GM12801 (cell line): Measurements from ENCODE around the gene PPM1D.

ENCODE experiments used
- TF ChIP-seq, protein P1 (sequence below): IDR thresholded peaks from one replicate; pipeline ENCODE4 v1.5.1; 2011; ENCODE audit warnings: control low read depth; ENCODE audit not compliant: insufficient read length; ENCODE audit errors: extremely low read depth

Gene PPM1D

DNA sequence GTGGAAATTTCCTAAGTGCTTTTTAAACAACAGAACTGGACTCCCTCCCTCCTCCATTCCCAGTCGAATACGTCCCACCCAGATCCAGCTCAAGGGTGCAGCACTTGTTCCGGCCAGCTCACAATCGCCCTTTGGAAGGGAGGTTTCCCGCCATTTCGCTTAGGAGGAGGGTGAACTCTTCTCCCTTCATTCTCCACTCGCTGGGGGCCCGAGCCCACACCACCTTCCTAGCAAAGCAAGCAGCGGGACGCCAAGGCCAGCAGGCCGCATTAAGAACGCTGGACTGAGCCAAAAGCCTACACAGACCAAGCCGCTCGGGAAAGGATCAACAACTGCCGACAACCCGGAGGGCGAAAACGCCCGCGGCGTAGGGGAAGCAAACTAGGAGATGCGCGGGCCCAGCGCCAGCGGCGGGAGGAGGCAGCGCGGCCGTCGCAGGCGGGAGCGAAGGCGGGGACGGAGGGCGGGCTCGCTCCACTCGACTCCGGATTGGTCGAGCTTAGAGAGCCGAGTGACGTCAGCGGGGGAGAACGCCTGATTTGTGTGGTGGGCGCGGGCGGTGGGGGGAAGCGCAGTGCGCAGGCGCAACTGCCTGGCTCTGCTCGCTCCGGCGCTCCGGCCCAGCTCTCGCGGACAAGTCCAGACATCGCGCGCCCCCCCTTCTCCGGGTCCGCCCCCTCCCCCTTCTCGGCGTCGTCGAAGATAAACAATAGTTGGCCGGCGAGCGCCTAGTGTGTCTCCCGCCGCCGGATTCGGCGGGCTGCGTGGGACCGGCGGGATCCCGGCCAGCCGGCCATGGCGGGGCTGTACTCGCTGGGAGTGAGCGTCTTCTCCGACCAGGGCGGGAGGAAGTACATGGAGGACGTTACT lies at the start of gene PPM1D:
TSS of gene PPM1D (plus strand) at position 574 of the 870 bp plus-strand sequence. CDS start at position 796, 222 bp downstream.
- TF ChIP-seq, protein P1, sequence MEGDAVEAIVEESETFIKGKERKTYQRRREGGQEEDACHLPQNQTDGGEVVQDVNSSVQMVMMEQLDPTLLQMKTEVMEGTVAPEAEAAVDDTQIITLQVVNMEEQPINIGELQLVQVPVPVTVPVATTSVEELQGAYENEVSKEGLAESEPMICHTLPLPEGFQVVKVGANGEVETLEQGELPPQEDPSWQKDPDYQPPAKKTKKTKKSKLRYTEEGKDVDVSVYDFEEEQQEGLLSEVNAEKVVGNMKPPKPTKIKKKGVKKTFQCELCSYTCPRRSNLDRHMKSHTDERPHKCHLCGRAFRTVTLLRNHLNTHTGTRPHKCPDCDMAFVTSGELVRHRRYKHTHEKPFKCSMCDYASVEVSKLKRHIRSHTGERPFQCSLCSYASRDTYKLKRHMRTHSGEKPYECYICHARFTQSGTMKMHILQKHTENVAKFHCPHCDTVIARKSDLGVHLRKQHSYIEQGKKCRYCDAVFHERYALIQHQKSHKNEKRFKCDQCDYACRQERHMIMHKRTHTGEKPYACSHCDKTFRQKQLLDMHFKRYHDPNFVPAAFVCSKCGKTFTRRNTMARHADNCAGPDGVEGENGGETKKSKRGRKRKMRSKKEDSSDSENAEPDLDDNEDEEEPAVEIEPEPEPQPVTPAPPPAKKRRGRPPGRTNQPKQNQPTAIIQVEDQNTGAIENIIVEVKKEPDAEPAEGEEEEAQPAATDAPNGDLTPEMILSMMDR, result no peak

DNA sequence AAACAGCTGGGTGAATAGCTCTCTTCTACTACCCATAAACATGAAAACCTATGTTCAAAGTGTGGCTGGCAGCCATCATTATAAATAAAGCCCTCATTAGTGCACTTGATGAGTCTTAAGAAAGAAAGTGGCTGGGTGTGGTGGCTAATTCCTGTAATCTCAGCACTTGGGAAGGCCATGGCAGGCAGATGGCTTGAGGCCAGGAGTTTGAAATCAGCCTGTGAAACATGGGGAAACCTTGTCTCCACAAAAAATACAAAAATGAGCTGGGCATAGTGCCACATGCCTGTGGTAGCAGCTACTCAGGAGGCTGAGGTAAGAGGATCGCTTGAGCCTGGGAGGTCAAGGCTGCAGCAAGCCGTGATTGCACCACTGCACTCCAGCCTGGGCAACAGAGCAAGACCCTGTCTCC lies 45.6 kb upstream of the PPM1D start:
- TF ChIP-seq, protein P1, result no peak

DNA sequence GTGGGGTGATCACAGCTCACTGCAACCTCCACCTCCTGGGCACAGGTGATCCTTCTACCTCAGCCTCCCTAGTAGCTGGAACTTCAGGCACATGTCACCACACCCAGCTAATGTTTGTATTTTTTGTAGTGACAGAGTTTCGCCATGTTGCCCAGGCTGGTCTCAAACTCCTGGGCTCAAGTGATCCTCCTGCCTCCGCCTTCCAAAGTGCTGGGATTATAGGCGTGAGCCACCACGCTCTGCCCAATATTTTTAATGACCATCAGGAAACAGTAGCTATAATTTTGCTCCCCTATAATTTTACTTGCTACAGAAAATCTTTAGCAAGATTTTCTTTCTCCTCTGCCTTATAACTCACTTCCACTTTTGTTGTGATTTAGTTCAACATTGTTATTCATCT lies 44.2 kb upstream of the PPM1D start:
- TF ChIP-seq, protein P1, result no peak

DNA sequence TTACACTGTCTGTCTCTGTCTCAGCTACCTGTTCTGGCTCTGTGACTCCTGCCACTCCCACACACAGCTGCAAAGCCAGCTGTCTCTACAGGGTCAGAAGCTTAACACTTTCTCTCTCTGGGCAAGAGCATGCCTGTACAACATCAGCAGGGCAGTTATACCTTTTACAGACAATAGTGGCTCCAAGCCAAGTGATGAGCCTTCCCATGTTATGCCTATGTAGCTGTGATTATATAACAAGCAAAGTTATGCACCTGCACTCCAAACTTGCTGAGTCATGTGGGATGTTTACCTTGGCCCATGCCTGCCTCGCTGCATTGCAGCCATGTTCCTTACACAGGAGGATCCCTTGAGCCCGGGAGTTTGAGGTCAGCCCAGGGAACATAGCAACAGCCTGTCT lies 42.2 kb upstream of the PPM1D start:
- TF ChIP-seq, protein P1, result no peak

DNA sequence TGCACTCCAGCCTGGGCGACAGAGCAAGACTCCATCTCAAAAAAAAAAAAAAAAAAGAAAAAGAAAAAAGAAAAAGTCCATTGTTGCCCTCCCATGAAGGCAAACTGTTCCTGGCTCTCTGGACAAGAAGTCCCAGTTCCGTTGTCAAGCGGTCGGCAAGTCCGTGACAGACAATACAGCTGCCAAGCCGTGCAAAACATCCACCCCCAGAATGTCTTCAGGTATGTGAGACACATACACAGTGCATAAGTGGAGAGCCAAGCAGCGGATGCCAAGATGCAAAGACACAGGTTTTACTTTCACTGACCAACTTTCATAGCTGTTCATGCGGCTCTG lies 40.4 kb upstream of the PPM1D start:
- TF ChIP-seq, protein P1, result no peak

DNA sequence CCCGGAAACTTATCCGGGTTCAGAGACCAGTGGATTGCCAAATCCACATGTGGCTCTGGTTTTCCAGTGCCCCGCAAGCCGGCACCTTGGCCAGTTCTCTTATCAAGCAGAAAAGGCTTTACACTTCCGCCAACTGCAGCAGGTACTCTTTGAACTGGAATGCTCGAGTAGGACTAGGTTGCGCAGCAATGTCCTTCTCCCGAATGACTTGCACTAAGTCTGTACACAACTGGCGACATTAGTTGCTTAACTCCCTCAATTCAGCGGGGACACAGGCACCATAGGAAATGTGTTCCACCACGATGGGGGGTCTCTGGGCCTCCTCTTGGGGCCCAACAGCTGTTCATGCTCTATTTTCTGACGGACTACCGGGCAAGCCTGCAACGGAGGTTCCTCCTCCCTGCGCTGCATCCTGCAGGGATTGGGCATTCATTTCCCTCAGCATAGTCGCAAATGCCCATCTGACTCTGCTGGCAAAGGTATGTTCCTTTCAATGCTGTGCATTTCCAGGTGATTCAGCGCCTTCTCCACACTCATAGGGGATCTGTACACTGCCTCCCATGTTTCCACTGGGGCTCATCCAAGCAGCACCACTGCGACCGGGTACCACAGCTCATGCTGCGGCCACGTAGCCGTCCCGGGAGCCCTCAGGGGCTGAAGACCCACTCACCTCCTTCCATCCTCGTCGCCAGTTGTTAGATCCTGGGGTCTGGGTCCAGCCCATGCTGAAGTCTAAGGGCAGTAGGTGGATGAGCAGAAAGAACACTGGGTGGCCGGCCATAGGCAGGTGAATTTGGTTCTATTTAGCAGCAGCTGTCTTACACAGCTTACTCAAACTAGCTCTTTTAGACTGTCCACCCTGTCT lies 39.8 kb upstream of the PPM1D start:
- TF ChIP-seq, protein P1, result no peak

DNA sequence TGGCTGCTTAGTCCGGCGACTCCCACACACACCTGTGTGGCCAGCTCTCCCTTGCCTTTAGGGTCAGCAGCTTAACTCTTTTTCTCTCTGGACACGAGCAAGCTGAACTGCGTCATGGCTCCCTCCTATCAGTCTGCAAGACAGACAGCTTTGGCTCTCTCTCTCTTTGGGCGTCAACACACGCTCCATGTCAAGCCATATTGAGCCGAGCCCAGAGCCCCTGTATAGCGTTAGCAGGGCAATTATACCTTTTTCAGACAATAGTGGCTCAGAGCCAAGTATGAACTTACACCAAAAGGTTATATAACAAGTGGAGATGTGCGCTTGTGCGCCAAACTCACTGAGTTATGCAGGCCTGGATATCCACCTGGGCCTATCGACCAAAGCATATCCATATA lies 39.1 kb upstream of the PPM1D start:
- TF ChIP-seq, protein P1, result no peak
